Thymus (tissue), 11 donors: ENCODE results near the gene PAK3. TPM values are rescaled to one million over a fixed set of nuclear protein-coding genes. Genes with fewer than 3 reads are reported as not detected.

ENCODE experiments used
- DNase-seq, 9 donors: peaks; one replicate each; pipeline ENCODE4 v3.0.0-alpha.2; 2013; ENCODE audit warnings: low spot score in 9 of 9, low read depth in 6 of 9, missing footprints in 1 of 9
- H3K27ac ChIP-seq, 2 donors: one replicate each; pipeline ENCODE4 v1.5.1; 2013; ENCODE audit warnings: control low read depth in 1 of 2, low read depth in 1 of 2, low read length in 1 of 2, mild to moderate bottlenecking in 1 of 2, moderate library complexity in 1 of 2
- H3K27me3 ChIP-seq, 2 donors: one replicate each; pipeline ENCODE4 v1.5.1; 2013; ENCODE audit warnings: low read length in 1 of 2; ENCODE audit not compliant: control insufficient read depth in 2 of 2, insufficient read depth in 1 of 2
- H3K36me3 ChIP-seq, 2 donors: one replicate each; pipeline ENCODE4 v1.5.1; 2013; ENCODE audit warnings: low read length in 1 of 2, mild to moderate bottlenecking in 1 of 2, moderate library complexity in 1 of 2; ENCODE audit not compliant: control insufficient read depth in 2 of 2, insufficient read depth in 2 of 2
- H3K4me1 ChIP-seq, 2 donors: one replicate each; pipeline ENCODE4 v1.5.1; 2013; ENCODE audit warnings: low read length in 2 of 2; ENCODE audit not compliant: control insufficient read depth in 2 of 2, insufficient read depth in 2 of 2
- H3K4me3 ChIP-seq, 2 donors: one replicate each; pipeline ENCODE4 v1.5.1; 2013; ENCODE audit warnings: low read length in 2 of 2, control low read depth in 1 of 2, mild to moderate bottlenecking in 1 of 2
- H3K9me3 ChIP-seq, 2 donors: one replicate each; pipeline ENCODE4 v1.5.1; 2013; ENCODE audit warnings: low read length in 1 of 2, mild to moderate bottlenecking in 1 of 2; ENCODE audit not compliant: control insufficient read depth in 2 of 2, insufficient read depth in 1 of 2
- WGBS: extraction: QIAGEN DNeasy Blood & Tissue Kit; methylation state at CpG from one replicate; pipeline ENCODE4 v1.1.7; 2013; 5-methylcytosine and 5-hydroxymethylcytosine counted together
- polyA plus RNA-seq: library from polyadenylated mRNA; stranded (reverse); fragments of 200-250 nt; gene quantifications from one replicate; pipeline ENCODE4 v1.2.3, GENCODE V29; 2013
- total RNA-seq: library from RNA; stranded (reverse); fragments of 120-200 nt; gene quantifications from one replicate; pipeline ENCODE4 v1.2.4, GENCODE V29; 2013
- donor health status: healthy.

The PAK3 gene
- total and polyA plus RNA-seq, 2 donors, result 1.0 to 1.4 TPM

GRCh38 chrX:111264385-111264784 is 168.4 kb downstream of the PAK3 start:
- Histone ChIP-seq H3K4me1 (no peaks in the 10 kb centered on the region), H3K9me3 (no peaks in the 10 kb centered on the region), H3K27ac (no peak overlapping the region), H3K27me3 (no peaks in the 10 kb centered on the region), H3K4me3 (no peak overlapping the region), H3K36me3 (no peaks in the 10 kb centered on the region)
- no peak for DNase-seq
- WGBS, result 90% methylated on average over 2 of the region's 2 CpGs

GRCh38 chrX:111265486-111265885 is 169.5 kb downstream of the PAK3 start:
- Histone ChIP-seq H3K27ac (no peak overlapping the region), H3K36me3 (no peaks in the 10 kb centered on the region), H3K4me3 (no peak overlapping the region), H3K4me1 (no peaks in the 10 kb centered on the region), H3K9me3 (no peaks in the 10 kb centered on the region), H3K27me3 (no peaks in the 10 kb centered on the region)
- 93% methylated on average over 2 of the region's 2 CpGs for WGBS
- DNase-seq, result no peak

GRCh38 chrX:111268506-111268905 is 172.5 kb downstream of the PAK3 start:
- 61% methylated on average over 2 of the region's 2 CpGs for WGBS
- Histone ChIP-seq H3K27me3 (no peaks in the 10 kb centered on the region), H3K4me1 (no peaks in the 10 kb centered on the region), H3K9me3 (no peaks in the 10 kb centered on the region), H3K36me3 (no peaks in the 10 kb centered on the region), H3K4me3 (no peak overlapping the region), H3K27ac (no peak overlapping the region)
- no peak for DNase-seq

- DNase-seq, result no peak
- no peaks in the 10 kb centered on the region for H3K27me3 ChIP-seq
- H3K36me3 ChIP-seq, result no peaks in the 10 kb centered on the region
- 78% methylated on average over 8 of the region's 8 CpGs for WGBS
- no peaks in the 10 kb centered on the region for H3K4me1 ChIP-seq
- H3K9me3 ChIP-seq, result no peaks in the 10 kb centered on the region
- no peak within 1 kb of the TSS for H3K27ac ChIP-seq
- no peak within 1 kb of the TSS for H3K4me3 ChIP-seq
Observed at GRCh38 chrX:111270339-111270738, 174.3 kb downstream of the PAK3 start, which contains the start of gene CAPN6. CAPN6 (minus strand) TSS chrX:111270483; CDS start chrX:111263936, 6,547 bp downstream.

Other genes with a start within 250 kb of the PAK3 start
- gene CAPN6, start 174.3 kb downstream of the PAK3 start, total RNA-seq, result 5.1 TPM
- gene CAPN6, start 174.3 kb downstream of the PAK3 start, polyA plus RNA-seq, result 0.66 TPM